KG1 (cell line): ENCODE measurements around the gene ATOH8.
"Not testable (repeated sequence)": the region's sequence is repeated elsewhere in the genome, so short reads cannot be mapped to it uniquely, and the experiment has no call there.

Experiments used
- DNase-seq: peaks from one replicate; lab custom pipeline; 2025; lab: John Stamatoyannopoulos, UW

ATOH8 gene, protein sequence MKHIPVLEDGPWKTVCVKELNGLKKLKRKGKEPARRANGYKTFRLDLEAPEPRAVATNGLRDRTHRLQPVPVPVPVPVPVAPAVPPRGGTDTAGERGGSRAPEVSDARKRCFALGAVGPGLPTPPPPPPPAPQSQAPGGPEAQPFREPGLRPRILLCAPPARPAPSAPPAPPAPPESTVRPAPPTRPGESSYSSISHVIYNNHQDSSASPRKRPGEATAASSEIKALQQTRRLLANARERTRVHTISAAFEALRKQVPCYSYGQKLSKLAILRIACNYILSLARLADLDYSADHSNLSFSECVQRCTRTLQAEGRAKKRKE

DNA sequence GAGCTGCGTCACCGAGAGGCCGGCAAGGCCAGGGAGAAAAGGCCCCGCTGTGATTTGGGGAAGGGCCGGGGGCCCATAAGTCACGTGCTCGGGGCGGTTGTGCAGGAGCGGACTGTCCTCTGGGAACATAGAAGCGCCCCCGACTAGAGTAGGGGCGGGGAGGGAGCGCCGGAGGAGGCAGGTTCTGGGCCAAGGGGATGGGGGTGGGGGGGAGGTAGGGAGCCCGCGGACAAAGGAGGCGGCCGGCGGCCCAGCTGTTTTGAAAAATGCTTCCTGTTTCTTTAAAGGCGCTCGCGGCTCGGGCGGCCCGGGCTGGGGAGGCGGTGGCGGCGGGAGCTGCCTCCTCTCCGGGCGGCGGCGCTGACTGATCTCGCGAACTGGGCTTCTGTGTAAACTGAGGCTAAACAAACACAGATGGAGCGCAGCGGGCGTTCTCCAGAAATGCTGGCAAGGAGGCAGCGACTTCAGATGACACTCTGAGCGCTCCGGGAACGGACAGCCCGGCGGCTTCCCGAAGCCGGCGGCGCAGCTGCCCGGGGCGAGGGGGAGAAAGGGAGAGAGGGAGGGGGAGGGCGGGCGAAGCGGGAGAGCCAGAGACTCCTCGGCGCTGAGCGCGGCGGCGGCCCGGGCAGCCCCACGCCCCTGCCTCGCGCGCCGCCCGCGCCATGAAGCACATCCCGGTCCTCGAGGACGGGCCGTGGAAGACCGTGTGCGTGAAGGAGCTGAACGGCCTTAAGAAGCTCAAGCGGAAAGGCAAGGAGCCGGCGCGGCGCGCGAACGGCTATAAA, at the start of gene ATOH8:
Gene ATOH8, plus strand, starts transcription at position 467 of the 788 bp plus-strand sequence. Its CDS starts 199 bp downstream, at position 666.
- peak; percentile 13 for DNase-seq

DNA sequence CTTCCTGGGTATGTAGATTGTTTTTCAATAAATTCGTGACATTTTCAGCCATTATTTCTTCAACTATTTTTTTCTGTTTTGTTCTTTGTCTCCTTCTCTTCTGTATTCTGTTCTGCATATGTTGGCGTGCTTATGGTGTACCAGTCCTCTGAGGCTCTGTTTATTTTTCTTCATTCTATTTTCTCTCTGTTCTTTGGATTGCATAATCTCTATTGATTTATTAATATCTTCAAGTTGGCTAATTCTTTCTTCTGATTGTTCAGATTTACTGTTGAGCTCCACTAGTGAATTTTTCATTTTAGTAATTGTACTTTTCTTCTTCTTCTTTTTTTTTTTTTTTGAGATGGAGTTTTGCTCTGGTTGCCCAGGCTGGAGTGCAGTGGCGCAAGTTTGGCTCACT, 49.8 kb upstream of the ATOH8 start:
- no peak for DNase-seq

DNA sequence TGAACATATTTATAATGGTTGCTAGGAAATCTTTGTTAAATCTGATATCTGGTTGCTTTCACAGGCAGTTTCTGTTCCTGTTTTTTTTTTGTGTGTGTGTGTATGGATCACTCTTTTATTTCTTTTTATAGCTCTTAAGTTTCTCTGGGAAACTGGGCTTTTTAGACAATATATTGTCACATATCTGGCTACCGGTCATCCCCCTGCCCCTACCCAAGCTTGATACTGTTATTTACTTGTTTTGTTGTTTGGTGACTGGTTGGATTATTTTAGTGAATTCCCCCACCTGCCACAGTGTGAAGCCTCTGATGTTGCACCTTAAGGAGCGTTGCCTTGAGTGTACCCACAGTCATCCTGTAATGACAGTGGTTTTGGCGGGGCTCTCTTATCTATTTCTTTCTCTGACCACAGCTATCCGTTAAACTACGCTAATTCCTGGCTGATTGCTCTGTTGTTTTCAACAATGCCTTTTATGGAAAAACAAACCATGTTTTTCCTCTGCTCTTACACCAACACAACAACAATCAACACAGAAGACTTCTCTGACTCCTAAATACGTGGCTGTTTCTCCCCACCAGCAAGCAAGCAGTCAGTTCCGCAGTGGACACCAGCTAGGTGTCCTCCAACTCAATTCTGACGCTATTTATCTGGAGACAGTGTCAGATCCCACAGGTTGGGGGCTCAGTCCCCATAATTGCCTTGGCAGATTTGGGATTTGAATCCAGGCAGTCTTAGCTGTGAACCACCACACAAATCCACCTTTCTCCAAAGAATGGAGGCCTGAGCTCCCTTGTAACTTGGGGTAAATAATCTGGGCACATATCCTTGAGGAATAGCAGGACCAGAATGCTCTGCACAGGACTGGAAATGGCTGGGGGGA, 48.8 kb upstream of the ATOH8 start:
- no peak for DNase-seq

DNA sequence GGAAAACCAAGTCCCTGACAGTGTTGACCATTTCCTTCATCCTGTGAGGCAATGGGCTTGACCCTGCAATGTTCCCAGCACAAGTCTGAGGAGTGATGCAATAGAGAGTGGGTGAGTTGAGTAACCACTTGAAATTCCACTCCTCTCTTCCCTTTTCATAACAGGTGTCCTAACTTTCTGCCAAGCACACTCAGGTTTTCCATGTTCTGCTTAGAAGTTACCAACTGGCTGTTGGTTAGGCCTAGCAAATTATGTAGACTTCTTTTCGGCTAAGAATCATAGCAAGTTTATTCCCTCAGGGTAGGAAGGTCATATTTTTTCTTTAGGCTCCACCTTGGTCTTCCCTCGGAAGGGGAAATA, 48.1 kb upstream of the ATOH8 start:
- no peak for DNase-seq

DNA sequence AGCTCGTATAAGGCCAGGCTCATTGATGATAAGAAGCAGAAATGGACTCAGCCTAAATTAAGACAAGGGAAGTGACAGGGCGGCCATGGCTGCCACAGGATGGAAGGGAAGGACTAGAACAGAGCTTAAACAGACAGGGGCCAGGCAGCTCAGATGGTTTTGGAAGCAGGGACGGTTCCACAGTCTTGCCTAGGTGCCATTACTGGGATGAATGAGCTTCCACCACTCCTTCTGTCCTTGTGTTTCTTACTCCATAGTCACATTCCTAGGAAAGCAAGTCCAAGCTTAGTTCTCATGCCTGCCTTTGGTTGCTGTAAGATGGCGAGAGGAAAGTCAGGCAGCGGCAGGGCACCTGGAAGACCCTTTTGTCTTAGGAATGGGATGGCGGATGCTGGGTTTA, 47.7 kb upstream of the ATOH8 start:
- DNase-seq = no peak

DNA sequence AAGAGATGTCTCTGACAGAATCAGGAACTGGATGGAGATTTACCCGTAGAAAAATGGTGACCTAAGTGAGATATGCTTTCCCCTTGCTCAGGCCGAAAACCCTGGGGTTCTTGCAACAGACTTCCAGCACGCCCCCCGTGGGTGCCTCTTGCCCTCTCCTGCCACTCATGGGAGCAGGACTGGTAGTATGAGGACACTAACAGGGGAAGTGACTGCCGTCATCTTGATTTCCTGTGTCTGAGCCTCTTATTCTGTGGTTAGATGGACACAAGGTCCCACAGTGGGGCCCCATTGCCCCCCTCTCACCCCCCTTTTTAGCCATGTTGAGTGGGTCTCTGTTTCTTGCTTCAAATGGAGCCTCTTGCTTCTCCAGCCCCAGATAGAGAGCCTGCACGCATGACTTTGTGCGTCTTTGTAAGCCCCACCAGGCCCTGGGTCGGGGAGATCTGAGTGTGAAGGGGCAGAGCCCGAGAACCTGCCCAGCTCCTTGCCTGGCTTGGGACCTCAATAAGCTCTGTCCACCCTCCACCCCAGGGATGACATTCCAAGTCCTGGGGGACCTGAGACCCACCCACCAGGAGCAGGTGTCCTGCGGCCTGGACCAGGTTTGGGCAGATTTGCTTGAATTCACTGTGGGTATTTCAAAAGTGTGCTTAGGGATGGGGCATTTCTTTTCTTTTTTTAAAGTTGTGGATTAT, 47.0 kb upstream of the ATOH8 start:
- no peak for DNase-seq

DNA sequence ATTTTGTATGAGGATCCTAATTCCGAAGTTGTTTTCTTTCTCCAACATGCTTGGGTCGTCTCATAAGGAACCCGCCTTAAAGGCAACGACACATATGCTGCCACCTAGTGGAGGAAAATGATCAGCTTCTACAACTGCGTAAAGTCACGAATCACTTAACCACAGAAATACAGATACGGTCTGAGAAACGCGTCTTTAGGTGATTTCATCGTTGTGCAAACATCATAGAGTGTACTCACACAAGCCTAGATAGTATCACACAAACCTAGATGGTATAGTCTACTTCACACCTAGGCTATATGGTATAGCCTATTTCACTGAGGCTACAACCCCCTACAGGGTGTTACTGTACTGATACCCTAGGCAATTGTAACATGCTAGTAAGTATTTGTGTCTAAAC, 46.5 kb upstream of the ATOH8 start:
- DNase-seq = peak; percentile 90

DNA sequence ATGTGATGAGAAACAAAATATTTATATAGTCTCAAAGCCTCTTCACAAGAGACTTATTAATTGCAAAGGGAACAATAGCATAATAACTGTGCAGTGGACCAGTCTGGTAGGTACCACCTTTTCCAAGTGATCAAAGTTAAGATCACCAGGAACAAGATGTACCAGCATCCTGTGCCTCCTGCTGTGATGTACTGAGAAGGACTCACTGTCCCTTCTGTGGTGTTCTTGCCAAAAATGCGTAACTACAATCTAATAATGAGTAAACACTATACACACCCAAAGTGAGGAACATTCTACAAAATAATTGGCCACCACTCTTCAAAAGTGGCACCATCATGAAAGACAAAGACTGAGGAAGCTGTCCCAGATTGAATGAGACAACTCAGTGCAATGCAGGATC, 45.1 kb upstream of the ATOH8 start:
- no peak for DNase-seq

DNA sequence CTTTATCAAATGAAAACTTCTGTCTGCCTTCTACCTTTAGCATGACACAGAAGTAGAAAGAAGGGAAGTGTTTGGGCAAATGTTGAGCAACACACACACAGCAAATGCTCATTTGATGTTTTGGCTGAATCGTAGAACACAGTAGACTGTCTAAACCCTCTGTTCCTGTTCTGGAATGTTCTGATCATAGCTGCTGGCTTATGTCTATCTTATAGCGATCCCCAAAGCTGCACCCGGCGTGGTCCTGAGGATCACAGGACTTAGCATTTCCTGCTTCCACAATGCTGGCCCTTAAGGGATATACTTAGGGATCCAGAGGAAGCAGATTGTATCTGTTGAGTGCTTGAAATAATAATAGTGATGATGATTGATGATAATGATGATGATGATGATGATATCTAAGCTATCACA, 44.4 kb upstream of the ATOH8 start:
- no peak for DNase-seq

DNA sequence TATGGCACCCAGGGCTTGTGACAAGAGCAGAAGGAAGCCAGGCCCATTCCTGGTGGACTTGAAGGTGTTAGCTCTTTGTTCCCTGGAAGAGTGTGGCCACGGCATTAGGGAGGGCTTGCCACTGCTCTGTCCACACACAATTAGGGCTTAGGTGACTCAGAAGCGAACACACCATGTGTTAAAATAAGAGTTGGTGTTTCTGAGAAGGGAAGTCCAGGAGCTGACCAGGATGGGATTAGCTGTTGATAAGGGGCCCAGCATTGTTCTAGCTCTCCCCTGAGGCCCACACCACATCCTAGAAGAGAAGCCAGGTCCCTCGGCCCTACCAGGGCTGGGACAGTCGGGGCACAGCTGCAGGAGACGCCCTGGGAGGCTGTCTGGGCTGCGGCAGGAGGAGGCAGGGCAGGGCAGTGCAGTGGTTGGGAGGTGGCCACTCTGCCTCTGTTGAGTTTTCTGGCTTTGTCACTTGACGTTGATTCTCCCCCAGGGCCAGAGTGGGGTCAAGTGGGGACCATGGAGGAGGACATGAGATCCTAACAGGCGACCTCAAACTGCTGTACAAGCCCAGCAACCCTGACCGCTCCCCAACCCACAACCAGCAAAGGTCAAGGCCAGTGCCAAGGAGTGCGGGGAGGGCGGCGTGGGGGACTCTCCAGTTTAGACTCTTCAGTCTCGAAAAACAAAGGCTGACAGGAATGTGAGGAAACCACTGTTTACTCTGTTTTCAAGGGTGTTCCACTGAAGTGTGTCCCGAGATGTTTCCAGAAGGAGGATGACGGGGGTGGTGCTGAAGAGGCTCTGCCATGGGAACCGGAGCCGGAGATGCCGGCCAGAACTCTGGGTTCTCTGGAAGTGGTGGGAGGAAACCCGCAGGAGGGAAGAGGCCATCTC, 42.9 kb upstream of the ATOH8 start:
- DNase-seq = no peak

DNA sequence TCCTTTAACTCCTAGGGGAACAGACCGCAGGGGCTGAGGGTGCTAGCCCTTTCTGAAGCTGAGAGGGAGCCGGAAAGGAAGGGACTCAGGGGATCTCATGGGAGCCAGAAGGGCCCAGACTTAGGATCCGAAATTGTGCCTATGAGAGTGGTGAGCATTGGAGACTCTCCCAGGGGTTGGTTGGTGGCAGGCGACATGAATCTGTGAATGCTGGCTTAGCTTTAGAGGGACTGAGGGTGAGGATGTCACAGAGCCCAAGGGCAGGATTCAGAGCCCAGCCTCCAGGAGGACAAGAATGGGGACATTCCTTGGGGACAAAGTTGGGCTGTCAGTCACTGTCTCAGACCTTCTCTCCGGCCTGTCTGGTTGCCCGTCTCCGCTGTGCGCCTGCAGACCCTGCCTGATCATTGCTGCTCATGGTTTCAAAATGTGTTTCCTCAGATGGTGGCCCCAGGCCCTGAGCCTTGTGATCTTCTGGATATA, 42.2 kb upstream of the ATOH8 start:
- DNase-seq = no peak

DNA sequence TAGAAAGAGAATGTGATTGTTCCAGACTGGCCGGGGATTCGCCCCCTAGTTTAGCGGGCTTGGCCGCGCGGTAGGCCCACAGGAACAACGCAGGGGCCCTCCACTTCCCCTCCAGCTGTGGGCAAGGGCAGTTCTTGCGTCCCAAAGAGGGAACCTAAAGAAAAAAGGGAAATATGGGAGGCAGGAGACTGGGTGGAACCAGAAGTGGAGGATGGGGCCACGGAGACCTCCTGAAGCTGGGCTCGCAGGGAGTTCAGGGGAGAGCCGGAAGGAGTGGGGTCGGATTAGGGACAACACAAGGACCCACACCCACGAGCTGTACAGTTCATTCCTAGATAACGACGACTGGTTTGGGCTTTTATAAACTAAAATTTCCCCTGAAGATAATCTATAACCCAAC, 41.5 kb upstream of the ATOH8 start:
- DNase-seq = no peak

DNA sequence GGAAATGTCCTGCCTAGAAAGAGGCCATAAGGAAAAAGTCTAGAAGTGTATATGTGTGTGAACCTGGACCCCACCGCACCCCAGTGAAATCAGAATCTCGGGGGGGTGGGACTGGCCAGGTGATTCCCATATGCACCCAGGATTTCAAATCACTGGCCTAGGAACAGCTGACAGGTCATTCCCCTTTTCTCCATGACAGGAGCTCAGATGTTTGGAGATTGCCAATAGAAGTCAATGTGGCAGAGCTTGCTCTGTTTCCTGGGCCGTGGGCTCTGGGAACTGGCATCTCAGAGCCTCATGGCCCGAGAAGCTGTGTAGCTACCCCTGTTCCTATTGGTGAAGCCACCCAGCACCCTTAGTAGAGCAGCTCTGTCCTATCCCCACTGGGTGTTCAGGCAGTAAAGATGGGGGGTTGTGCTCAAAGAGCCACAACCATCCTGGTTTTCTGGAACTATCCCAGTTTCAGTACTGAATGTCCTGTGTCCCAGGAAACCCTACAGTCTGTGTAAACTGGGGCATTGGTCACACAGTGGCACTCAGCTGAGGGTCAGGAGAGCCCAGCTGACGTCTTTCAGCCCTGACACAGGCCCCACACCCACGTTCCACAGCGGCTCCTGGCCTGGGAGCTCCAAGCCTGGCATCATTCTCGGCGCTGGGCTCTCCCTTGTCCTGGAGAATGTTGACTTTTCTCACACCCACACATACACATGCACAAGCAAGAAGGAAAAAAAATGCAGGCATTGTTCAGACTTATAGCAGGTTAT, 40.8 kb upstream of the ATOH8 start:
- no peak for DNase-seq

DNA sequence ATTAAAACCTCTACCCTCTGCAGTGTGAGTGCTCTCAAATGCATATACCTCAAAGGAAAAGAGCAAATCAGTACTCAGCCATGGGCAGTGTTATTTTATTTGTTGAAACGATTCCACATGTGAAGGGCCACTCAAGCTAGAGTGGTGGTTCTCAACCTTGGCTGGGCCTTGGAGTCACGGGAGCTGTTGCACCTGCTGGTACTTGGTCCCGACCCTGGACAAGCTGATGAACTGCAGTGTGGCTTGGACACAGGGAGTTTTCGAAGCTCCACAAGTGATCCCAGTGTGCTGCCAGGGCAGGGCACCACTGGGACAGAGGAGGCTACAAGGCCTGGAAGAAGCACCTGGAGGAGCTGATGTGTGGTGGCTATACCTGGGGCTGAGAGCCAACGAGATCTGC, 40.0 kb upstream of the ATOH8 start:
- DNase-seq = no peak

DNA sequence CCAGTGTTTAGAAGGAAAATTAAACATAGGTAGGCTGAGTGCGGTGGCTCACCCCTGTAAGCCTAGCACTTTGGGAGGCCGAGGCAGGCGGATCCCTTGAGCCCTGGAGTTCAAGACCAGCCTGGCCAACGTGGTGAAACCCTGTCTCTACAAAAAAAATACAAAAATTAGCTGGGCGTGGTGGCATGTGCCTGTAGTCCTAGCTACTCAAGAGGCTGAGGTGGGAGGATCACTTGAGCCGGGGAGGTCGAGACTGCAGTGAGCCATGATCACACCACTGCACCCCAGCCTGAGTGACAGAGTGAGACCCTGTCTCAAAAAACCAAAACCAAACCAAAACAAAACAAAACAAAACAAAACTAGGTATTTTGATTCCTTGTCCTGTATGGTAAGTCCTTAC, 39.4 kb upstream of the ATOH8 start:
- DNase-seq = not testable (repeated sequence)

DNA sequence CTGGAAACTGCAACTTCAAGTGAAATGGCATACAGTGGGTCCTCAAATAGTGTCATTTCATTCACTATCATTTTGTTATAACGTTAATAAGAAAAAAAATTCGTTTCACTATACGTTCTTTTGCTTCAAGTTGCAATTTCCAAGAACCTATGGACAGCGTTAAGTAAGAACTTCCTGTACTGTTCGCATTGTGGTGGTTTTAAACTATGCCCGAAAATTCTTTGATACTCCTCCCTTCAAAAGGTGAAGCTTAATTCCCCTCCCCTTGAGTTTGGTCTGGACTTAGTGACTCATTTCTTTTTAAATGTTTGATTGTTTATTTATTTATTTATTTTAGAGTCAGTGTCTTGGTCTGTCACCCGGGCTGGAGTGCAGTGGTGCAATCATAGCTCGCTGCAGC, 39.0 kb upstream of the ATOH8 start:
- DNase-seq = no peak

DNA sequence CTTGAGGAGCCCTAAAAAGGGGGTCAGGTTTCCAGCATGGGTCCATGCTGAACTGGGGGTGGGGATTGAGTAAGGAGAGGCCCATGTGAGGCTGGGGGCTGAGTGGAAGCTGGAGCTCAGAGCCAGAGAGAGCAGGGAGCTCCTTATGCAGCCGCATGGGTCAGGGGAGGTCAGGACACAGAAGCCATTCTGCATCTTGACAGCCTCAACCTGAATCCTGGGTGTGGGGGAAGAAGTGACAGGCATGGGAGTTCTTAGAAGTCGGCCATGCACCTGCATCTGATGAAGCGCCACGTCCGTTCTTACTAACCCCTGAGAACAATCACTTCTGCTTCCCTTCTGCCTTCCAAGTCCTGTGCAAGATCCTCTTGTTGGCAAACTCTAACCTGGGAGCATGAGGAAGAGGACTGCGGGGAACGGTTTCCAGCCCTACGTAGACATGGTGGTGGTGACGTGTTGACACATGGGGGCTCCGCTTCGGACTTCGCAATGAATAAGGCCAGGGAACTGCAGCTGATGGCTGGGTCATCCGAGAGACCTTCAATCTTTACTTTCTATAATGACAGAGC, 37.4 kb upstream of the ATOH8 start:
- DNase-seq = no peak

DNA sequence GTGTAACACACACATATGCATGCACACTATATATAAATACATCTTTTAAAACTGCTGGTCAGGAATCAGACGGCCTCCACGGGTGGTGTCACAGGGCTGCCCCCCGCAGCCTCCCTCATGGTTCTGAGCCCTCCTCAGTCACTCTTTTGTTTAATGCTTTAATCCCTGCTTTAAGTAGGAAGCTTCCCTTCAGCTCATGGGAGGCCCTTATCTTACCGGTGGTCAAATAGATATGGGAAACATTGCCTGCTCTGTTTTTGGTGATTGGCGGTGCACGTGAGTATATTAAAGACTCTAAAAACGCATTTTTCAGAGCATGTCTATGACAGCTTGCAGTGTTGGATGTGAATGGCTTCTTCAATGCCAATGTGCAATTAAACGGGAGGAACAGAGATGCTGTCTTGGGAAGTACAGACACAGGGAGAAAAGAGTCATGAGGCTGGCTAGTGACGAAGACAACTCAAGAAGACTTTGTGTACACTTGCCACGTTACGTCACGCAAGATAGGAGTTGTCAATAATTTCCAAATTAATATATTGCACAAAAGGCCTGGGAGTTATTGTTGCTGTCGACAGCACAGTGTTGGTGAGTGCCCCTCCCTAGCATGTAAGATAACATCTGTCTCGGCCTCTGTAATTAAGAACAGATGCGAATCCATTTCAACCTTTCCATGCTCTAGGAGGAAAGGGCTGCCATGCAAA, 36.3 kb upstream of the ATOH8 start:
- no peak for DNase-seq

DNA sequence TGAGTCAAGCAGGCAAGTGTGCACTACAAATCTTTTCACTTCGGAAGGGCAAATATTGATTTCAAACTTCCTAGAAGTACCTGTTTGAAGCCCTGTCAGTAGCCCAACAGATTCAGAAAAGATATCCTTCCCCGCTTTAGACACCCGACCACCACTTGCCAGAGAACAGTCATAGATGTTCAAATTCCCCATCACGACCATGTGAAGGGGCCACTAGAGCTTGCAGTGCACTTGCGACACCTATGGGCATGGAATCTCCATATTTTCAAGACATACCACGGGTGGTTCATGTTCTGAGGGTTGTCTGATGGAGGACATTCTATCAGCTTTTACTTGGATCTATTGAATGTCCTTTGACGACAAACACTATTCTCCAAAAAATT, 35.8 kb upstream of the ATOH8 start:
- no peak for DNase-seq
